Measurements from ENCODE around the gene PTPRF. TPM values are rescaled to one million over a fixed set of nuclear protein-coding genes. Genes with fewer than 3 reads are reported as not detected.

The PTPRF gene
- total and polyA plus RNA-seq, 4 donors, result 41.2 to 241 (median 85.6) TPM

DNA sequence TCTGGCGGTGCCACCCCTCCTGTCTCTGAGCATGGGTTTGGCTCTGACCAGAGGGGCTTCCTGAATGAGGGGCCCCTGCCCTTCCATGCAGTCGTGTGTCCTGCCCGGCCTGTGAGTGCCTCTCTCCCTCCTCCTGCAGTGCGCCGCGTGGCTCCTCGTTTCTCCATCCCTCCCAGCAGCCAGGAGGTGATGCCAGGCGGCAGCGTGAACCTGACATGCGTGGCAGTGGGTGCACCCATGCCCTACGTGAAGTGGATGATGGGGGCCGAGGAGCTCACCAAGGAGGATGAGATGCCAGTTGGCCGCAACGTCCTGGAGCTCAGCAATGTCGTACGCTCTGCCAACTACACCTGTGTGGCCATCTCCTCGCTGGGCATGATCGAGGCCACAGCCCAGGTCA is 57.9 kb downstream of the PTPRF start:
- peaks cover 0 to 2% (median 0%) of the 10 kb centered on the region in 4 donors for H3K4me1 ChIP-seq (ENCODE audit: control insufficient read depth in 4 of 4, insufficient read depth in 4 of 4, low read length in 3 of 4)
- H3K9me3 ChIP-seq (ENCODE audit: control insufficient read depth in 4 of 4, low read length in 3 of 4), result no peaks in the 10 kb centered on the region
- H3K27ac ChIP-seq (ENCODE audit: low read depth in 1 of 2, low read length in 2 of 2), result no peak overlapping the region
- H3K27me3 ChIP-seq (ENCODE audit: control insufficient read depth in 4 of 4, insufficient read depth in 4 of 4, low read length in 3 of 4), result no peaks in the 10 kb centered on the region
- H3K36me3 ChIP-seq (ENCODE audit: control insufficient read depth in 4 of 4, insufficient read depth in 3 of 4, low read depth in 1 of 4, low read length in 3 of 4), result peaks cover 15 to 53% (median 19%) of the 10 kb centered on the region in 4 donors
- no peak overlapping the region for H3K9ac ChIP-seq (ENCODE audit: low read depth in 1 of 2, low read length in 2 of 2)
- no peak for TF ChIP-seq HNF4G (IDR thresholded peaks at IDR 0.05)
- TF ChIP-seq, protein P1, sequence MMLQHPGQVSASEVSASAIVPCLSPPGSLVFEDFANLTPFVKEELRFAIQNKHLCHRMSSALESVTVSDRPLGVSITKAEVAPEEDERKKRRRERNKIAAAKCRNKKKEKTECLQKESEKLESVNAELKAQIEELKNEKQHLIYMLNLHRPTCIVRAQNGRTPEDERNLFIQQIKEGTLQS (IDR thresholded peaks at IDR 0.05), result no peak
- TF ChIP-seq RXRA (IDR thresholded peaks at IDR 0.05), result no peak
- no peak for TF ChIP-seq FOXA2 (IDR thresholded peaks at IDR 0.05)
- TF ChIP-seq NR2F2 (IDR thresholded peaks at IDR 0.05), result no peak
- TF ChIP-seq YY1 (IDR thresholded peaks at IDR 0.05), result no peak
- TF ChIP-seq CTCF (IDR thresholded peaks at IDR 0.05; ENCODE audit: low read depth, low read length, missing input control), result no peak
- no peak for TF ChIP-seq MAX (IDR thresholded peaks at IDR 0.05)
- no peak for TF ChIP-seq FOXA1 (IDR thresholded peaks at IDR 0.05)
- TF ChIP-seq HNF4A (conservative IDR thresholded peaks at IDR 0.05), result no peak
- no peak for TF ChIP-seq JUND (IDR thresholded peaks at IDR 0.05)
- no peak for TF ChIP-seq RAD21 (IDR thresholded peaks at IDR 0.05)
- no peak for TF ChIP-seq GABPA (IDR thresholded peaks at IDR 0.05 in 1 of 2, conservative IDR thresholded peaks at IDR 0.05 in 1 of 2)
- TF ChIP-seq EGR1 (IDR thresholded peaks at IDR 0.05; ENCODE audit: low read depth in 2 of 2), result no peak
- TF ChIP-seq TAF1 (conservative IDR thresholded peaks at IDR 0.05), result no peak
- TF ChIP-seq REST (IDR thresholded peaks at IDR 0.05), result no peak
- TF ChIP-seq ZBTB33 (IDR thresholded peaks at IDR 0.05), result no peak
- no peak for TF ChIP-seq SP1 (IDR thresholded peaks at IDR 0.05)
- 94% methylated on average over 18 of the region's 18 CpGs for WGBS
- H3K4me3 ChIP-seq (ENCODE audit: low read depth in 1 of 3, low read length in 3 of 3), result no peak overlapping the region
- DNase-seq (ENCODE audit: low spot score), result no peak
